Measurements from ENCODE around the gene STXBP3. TPM values are rescaled to one million over a fixed set of nuclear protein-coding genes. Genes with fewer than 3 reads are reported as not detected.

STXBP3 gene
- total and polyA plus RNA-seq, 2 donors (not counting 3 experiments of a cell fraction or from before 2014, with no cell fraction given): 9.4 to 44.1 TPM

GRCh38 chr1:108845991-108846390 is 99.5 kb downstream of the STXBP3 start:
- Histone ChIP-seq H3K36me3 (ENCODE audit: control insufficient read depth in 2 of 2, extremely low read depth in 1 of 2, insufficient read depth in 2 of 2, low read length in 2 of 2) (no peaks in the 10 kb centered on the region), H3K9me3 (replicated peaks; ENCODE audit: control insufficient read depth, insufficient read depth, low read length) (no peaks in the 10 kb centered on the region), H3K9me1 (replicated peaks; ENCODE audit: control insufficient read depth, extremely low read depth, insufficient read depth, low read length) (no peaks in the 10 kb centered on the region), H4K20me1 (replicated peaks; ENCODE audit: control insufficient read depth, extremely low read depth, insufficient read depth, low read length) (no peaks in the 10 kb centered on the region), H3K4me1 (ENCODE audit: control insufficient read depth, extremely low read depth, insufficient read depth, low read length) (no peaks in the 10 kb centered on the region), H3K27me3 (ENCODE audit: control insufficient read depth in 2 of 2, insufficient read depth in 2 of 2, low read length in 2 of 2) (peaks cover 13 to 21% of the 10 kb centered on the region in 2 experiments), H3K79me2 (ENCODE audit: control insufficient read depth, insufficient read depth, low read length) (no peaks in the 10 kb centered on the region), H3K27ac (ENCODE audit: insufficient read depth, low read depth, low read length) (no peak overlapping the region), H3K4me3 (replicated peaks in 1 of 3; ENCODE audit: insufficient read depth in 1 of 3, low read depth in 1 of 3, low read length in 3 of 3) (no peak overlapping the region), H2AFZ (ENCODE audit: low read depth, low read length) (no peak overlapping the region), H3K9ac (replicated peaks; ENCODE audit: extremely low read depth, insufficient read depth, low read length) (no peak overlapping the region), H3K4me2 (ENCODE audit: insufficient read depth, low read length) (no peak overlapping the region)
- dilution Hi-C loops (cut with MboI; ENCODE audit: extremely low pct_ligation_motif_present, low sequenced_read_pairs): no loop called here
- TF ChIP-seq CTCF (IDR thresholded peaks at IDR 0.05; ENCODE audit: extremely low read depth in 1 of 2, insufficient read depth in 1 of 2, low read depth in 1 of 2, low read length in 2 of 2): no peak
- no peak for TF ChIP-seq POLR2AphosphoS5 (IDR thresholded peaks at IDR 0.05; ENCODE audit: insufficient read depth, low read depth, low read length)
- TF ChIP-seq JUN (IDR thresholded peaks at IDR 0.05; ENCODE audit: borderline replicate concordance, insufficient read depth, insufficient read length, low read depth): no peak
- TF ChIP-seq POLR2A (IDR thresholded peaks at IDR 0.05; ENCODE audit: low read depth, low read length): no peak
- TF ChIP-seq EZH2 (IDR thresholded peaks at IDR 0.05; ENCODE audit: borderline replicate concordance, low read depth, low read length, severe bottlenecking): no peak
- no peak for TF ChIP-seq MAX (IDR thresholded peaks at IDR 0.05; ENCODE audit: insufficient read depth, insufficient read length)
- no peak for TF ChIP-seq MYC (IDR thresholded peaks at IDR 0.05; ENCODE audit: low read depth, low read length)
- no peak for TF ChIP-seq GATA2 (IDR thresholded peaks at IDR 0.05; ENCODE audit: insufficient read depth, insufficient read length, low read depth, low read length)
- no peak for TF ChIP-seq FOS (IDR thresholded peaks at IDR 0.05; ENCODE audit: borderline replicate concordance, insufficient read depth, low read length)
- ChIA-PET CTCF (interaction anchor here (0.5 to 2.6 kb wide), 3 partner anchors 9 to 53 kb away, joined by 5 to 6 read pairs (median 6); no protein-coding TSS in a partner anchor), POLR2A (no interaction called here)
- FAIRE-seq (no peak), DNase-seq (ENCODE audit: low read depth, low spot score) (no peak)
- intact Hi-C loops (cut with micrococcal nuclease): no loop called here
- BruUV-seq (replicated peaks): no TSS peak
